Measurements from ENCODE around the gene SCN2B.

The SCN2B gene

GRCh38 chr11:118175993-118176777 is at the start of gene SCN2B:
Gene SCN2B, minus strand, starts transcription at chr11:118176639. Its CDS starts 208 bp downstream, at chr11:118176431.
- H3K27me3 Mint-ChIP-seq = no peaks in the 10 kb centered on the region
- H3K4me3 Mint-ChIP-seq = no peak within 1 kb of the TSS
- H3K4me1 Mint-ChIP-seq (ENCODE audit: low read depth) = peaks cover 3% of the 10 kb centered on the region
- H3K27ac Mint-ChIP-seq = no peak within 1 kb of the TSS
- H3K9me3 Mint-ChIP-seq (ENCODE audit: low read depth) = no peaks in the 10 kb centered on the region
- H3K36me3 Mint-ChIP-seq = no peaks in the 10 kb centered on the region

- peaks cover 7% of the 10 kb centered on the region for H3K9me3 Mint-ChIP-seq (ENCODE audit: low read depth)
- no peaks in the 10 kb centered on the region for H3K27me3 Mint-ChIP-seq
- peak within 1 kb of the TSS; percentile 98 for H3K4me3 Mint-ChIP-seq
- H3K36me3 Mint-ChIP-seq = peaks cover 48% of the 10 kb centered on the region
- H3K4me1 Mint-ChIP-seq (ENCODE audit: low read depth) = peaks cover 75% of the 10 kb centered on the region
- H3K27ac Mint-ChIP-seq = no peak within 1 kb of the TSS
Observed at GRCh38 chr11:118224511-118225188, 48.2 kb upstream of the SCN2B start, which contains the start of gene JAML. Gene JAML, minus strand, starts transcription at chr11:118225011. Its CDS starts 10,145 bp downstream, at chr11:118214866.

GRCh38 chr11:118223992-118224391 is 47.6 kb upstream of the SCN2B start:
- Mint-ChIP-seq H3K27me3 (no peaks in the 10 kb centered on the region), H3K9me3 (ENCODE audit: low read depth) (peaks cover 7% of the 10 kb centered on the region), H3K27ac (no peak overlapping the region), H3K4me3 (peak overlapping the region; percentile 98), H3K4me1 (ENCODE audit: low read depth) (peaks cover 82% of the 10 kb centered on the region), H3K36me3 (peaks cover 48% of the 10 kb centered on the region)

GRCh38 chr11:118223570-118223969 is 47.1 kb upstream of the SCN2B start:
- Mint-ChIP-seq H3K27ac (no peak overlapping the region), H3K4me3 (peak overlapping the region; percentile 98), H3K36me3 (peaks cover 51% of the 10 kb centered on the region), H3K9me3 (ENCODE audit: low read depth) (peaks cover 7% of the 10 kb centered on the region), H3K4me1 (ENCODE audit: low read depth) (peaks cover 84% of the 10 kb centered on the region), H3K27me3 (no peaks in the 10 kb centered on the region)

GRCh38 chr11:118222437-118222836 is 46.0 kb upstream of the SCN2B start:
- Mint-ChIP-seq H3K27ac (no peak overlapping the region), H3K4me3 (peak overlapping the region; percentile 98), H3K27me3 (no peaks in the 10 kb centered on the region), H3K9me3 (ENCODE audit: low read depth) (peaks cover 7% of the 10 kb centered on the region), H3K36me3 (peaks cover 45% of the 10 kb centered on the region), H3K4me1 (ENCODE audit: low read depth) (peaks cover 84% of the 10 kb centered on the region)

- Mint-ChIP-seq H3K4me1 (ENCODE audit: low read depth) (peaks cover 84% of the 10 kb centered on the region), H3K9me3 (ENCODE audit: low read depth) (peaks cover 7% of the 10 kb centered on the region)
Observed at GRCh38 chr11:118221419-118221818, 45.0 kb upstream of the SCN2B start.

GRCh38 chr11:118219732-118220131 is 43.3 kb upstream of the SCN2B start:
- Mint-ChIP-seq H3K36me3 (peaks cover 32% of the 10 kb centered on the region), H3K27ac (no peak overlapping the region), H3K4me1 (ENCODE audit: low read depth) (peaks cover 86% of the 10 kb centered on the region), H3K4me3 (peak overlapping the region; percentile 98), H3K9me3 (ENCODE audit: low read depth) (no peaks in the 10 kb centered on the region), H3K27me3 (no peaks in the 10 kb centered on the region)

More at GRCh38 chr11:118221419-118221818, 45.0 kb upstream of the SCN2B start:
- peak overlapping the region; percentile 98 for H3K4me3 Mint-ChIP-seq
- no peak overlapping the region for H3K27ac Mint-ChIP-seq
- peaks cover 38% of the 10 kb centered on the region for H3K36me3 Mint-ChIP-seq
- no peaks in the 10 kb centered on the region for H3K27me3 Mint-ChIP-seq

GRCh38 chr11:118219244-118219643 is 42.8 kb upstream of the SCN2B start:
- Mint-ChIP-seq H3K27me3 (no peaks in the 10 kb centered on the region), H3K9me3 (ENCODE audit: low read depth) (no peaks in the 10 kb centered on the region), H3K4me1 (ENCODE audit: low read depth) (peaks cover 88% of the 10 kb centered on the region), H3K27ac (no peak overlapping the region), H3K36me3 (peaks cover 35% of the 10 kb centered on the region), H3K4me3 (peak overlapping the region; percentile 98)

GRCh38 chr11:118217575-118217974 is 41.1 kb upstream of the SCN2B start:
- H3K4me3 Mint-ChIP-seq = peak overlapping the region; percentile 98
- H3K27me3 Mint-ChIP-seq = no peaks in the 10 kb centered on the region
- H3K9me3 Mint-ChIP-seq (ENCODE audit: low read depth) = no peaks in the 10 kb centered on the region
- peaks cover 100% of the 10 kb centered on the region for H3K4me1 Mint-ChIP-seq (ENCODE audit: low read depth)
- peaks cover 51% of the 10 kb centered on the region for H3K36me3 Mint-ChIP-seq
- no peak overlapping the region for H3K27ac Mint-ChIP-seq

- no peaks in the 10 kb centered on the region for H3K9me3 Mint-ChIP-seq (ENCODE audit: low read depth)
- H3K4me3 Mint-ChIP-seq = peak overlapping the region; percentile 98
- no peak overlapping the region for H3K27ac Mint-ChIP-seq
- H3K27me3 Mint-ChIP-seq = no peaks in the 10 kb centered on the region
- peaks cover 100% of the 10 kb centered on the region for H3K4me1 Mint-ChIP-seq (ENCODE audit: low read depth)
- peaks cover 56% of the 10 kb centered on the region for H3K36me3 Mint-ChIP-seq
Observed at GRCh38 chr11:118216621-118217481, 40.4 kb upstream of the SCN2B start.

GRCh38 chr11:118215765-118216164 is 39.3 kb upstream of the SCN2B start:
- H3K4me1 Mint-ChIP-seq (ENCODE audit: low read depth) = peaks cover 98% of the 10 kb centered on the region
- no peaks in the 10 kb centered on the region for H3K27me3 Mint-ChIP-seq
- no peak overlapping the region for H3K27ac Mint-ChIP-seq
- peak overlapping the region; percentile 98 for H3K4me3 Mint-ChIP-seq
- H3K9me3 Mint-ChIP-seq (ENCODE audit: low read depth) = no peaks in the 10 kb centered on the region
- H3K36me3 Mint-ChIP-seq = peaks cover 56% of the 10 kb centered on the region

GRCh38 chr11:118215262-118215661 is 38.8 kb upstream of the SCN2B start:
- Mint-ChIP-seq H3K4me3 (peak overlapping the region; percentile 98), H3K27me3 (no peaks in the 10 kb centered on the region), H3K9me3 (ENCODE audit: low read depth) (no peaks in the 10 kb centered on the region), H3K27ac (no peak overlapping the region), H3K36me3 (peaks cover 59% of the 10 kb centered on the region), H3K4me1 (ENCODE audit: low read depth) (peaks cover 98% of the 10 kb centered on the region)

- H3K27me3 Mint-ChIP-seq = no peaks in the 10 kb centered on the region
- no peak overlapping the region for H3K27ac Mint-ChIP-seq
- H3K36me3 Mint-ChIP-seq = peaks cover 53% of the 10 kb centered on the region
- H3K4me1 Mint-ChIP-seq (ENCODE audit: low read depth) = peaks cover 94% of the 10 kb centered on the region
- H3K4me3 Mint-ChIP-seq = peak overlapping the region; percentile 98
- no peaks in the 10 kb centered on the region for H3K9me3 Mint-ChIP-seq (ENCODE audit: low read depth)
Observed at GRCh38 chr11:118214210-118214914, 37.9 kb upstream of the SCN2B start.

- peaks cover 94% of the 10 kb centered on the region for H3K4me1 Mint-ChIP-seq (ENCODE audit: low read depth)
- no peaks in the 10 kb centered on the region for H3K9me3 Mint-ChIP-seq (ENCODE audit: low read depth)
- H3K4me3 Mint-ChIP-seq = peak overlapping the region; percentile 98
- H3K27ac Mint-ChIP-seq = no peak overlapping the region
- H3K27me3 Mint-ChIP-seq = no peaks in the 10 kb centered on the region
- H3K36me3 Mint-ChIP-seq = peaks cover 48% of the 10 kb centered on the region
Observed at GRCh38 chr11:118213781-118214180, 37.3 kb upstream of the SCN2B start.
